ENCODE measurements around the gene KCNG2.

- TF ChIP-seq CTCF (IDR thresholded peaks at IDR 0.05) (no peak), EZH2 (IDR thresholded peaks at IDR 0.05) (no peak)
These were observed 57.6 kb downstream of the KCNG2 start for GRCh38 chr18:79855147-79855933.

All from neural progenitor cell (in vitro differentiated cells).